Measurements from ENCODE around the gene HS6ST1. TPM values are rescaled to one million over a fixed set of nuclear protein-coding genes. Genes with fewer than 3 reads are reported as not detected.

The HS6ST1 gene, protein sequence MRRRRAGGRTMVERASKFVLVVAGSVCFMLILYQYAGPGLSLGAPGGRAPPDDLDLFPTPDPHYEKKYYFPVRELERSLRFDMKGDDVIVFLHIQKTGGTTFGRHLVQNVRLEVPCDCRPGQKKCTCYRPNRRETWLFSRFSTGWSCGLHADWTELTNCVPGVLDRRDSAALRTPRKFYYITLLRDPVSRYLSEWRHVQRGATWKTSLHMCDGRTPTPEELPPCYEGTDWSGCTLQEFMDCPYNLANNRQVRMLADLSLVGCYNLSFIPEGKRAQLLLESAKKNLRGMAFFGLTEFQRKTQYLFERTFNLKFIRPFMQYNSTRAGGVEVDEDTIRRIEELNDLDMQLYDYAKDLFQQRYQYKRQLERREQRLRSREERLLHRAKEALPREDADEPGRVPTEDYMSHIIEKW
- total RNA-seq, result 27.2 TPM

DNA sequence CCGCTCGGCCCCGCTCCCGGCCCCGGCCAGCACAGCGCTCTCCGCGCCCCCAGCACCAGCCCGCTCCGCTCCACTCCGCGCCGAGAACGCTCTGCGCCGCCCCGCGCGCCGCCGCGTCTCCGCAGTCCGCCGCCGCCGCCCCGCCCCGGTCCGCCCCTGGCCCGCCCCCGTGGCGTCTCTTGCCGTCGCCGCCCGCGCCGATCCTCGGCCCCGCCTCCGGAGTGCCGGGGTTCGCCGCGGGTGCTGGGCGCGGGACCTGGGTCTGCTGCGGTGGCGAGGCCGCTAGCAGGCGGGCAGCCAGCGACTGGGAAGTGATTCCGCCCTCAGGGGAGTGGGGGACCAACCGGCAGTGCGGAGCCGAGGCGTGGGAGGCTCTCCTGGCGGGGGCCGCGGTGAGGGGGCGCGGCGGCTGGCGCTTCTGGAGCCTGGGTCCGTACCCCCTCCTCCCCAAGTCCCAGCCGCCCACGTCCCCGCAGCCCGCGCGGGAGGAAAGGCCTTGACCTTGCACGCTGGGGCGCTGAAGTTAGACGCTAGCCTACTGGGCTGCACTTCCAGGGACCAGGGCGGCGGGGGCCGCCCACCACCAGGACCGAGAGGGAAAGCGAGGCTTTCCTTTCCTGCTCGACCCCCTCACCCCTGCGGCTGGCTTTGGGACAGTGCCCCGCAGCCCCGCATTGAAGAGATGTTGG lies at the start of gene HS6ST1:
Gene HS6ST1 (minus strand): TSS at position 93 of the 689 bp plus-strand sequence. CDS start 305 bp downstream, outside the sequence.
- intact Hi-C loops (cut with DNase I), result no loop called here
- DNase-seq (ENCODE audit: low spot score) (peak; percentile 91), ATAC-seq (peak; percentile 77)

GRCh38 chr2:128367601-128368359 lies 49.1 kb upstream of the HS6ST1 start:
- ATAC-seq (no peak), DNase-seq (ENCODE audit: low spot score) (peak; percentile 46)
- intact Hi-C loops (cut with DNase I), result no loop called here

GRCh38 chr2:128366713-128367511 lies 48.2 kb upstream of the HS6ST1 start:
- DNase-seq (ENCODE audit: low spot score) (peak; percentile 43), ATAC-seq (no peak)
- intact Hi-C loops (cut with DNase I), result no loop called here

GRCh38 chr2:128365217-128365905 lies 46.7 kb upstream of the HS6ST1 start:
- intact Hi-C loops (cut with DNase I), result no loop called here
- ATAC-seq, result no peak
- peak; percentile 25 for DNase-seq (ENCODE audit: low spot score)

DNA sequence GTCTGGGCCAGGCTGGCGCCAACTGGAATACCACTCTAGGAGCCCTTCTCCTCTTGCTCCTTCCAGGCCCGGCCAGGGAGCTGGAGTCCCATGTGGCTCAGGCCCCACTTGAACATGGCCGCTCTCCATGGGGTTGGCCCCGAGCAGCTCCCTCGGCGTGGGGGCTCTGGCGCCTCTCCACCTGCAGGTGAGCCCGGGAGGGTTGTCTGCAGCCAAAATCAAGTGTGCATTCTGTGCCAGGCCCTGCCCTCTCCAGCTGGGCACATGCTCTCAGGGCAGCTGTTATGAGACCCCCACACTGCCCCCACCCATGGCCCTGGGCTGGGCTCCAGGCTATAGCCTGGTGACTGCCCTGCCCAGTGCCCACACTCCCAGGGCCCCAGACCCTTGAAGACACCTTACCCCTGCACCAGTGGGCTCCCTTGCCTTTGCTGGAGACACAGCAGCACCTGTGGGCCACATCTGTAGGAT lies 45.8 kb upstream of the HS6ST1 start:
- DNase-seq (ENCODE audit: low spot score) (peak; percentile 51), ATAC-seq (no peak)
- intact Hi-C loops (cut with DNase I), result no loop called here

- ATAC-seq (no peak), DNase-seq (ENCODE audit: low spot score) (peak; percentile 25)
Measured at GRCh38 chr2:128363934-128364361, 45.3 kb upstream of the HS6ST1 start.

DNA sequence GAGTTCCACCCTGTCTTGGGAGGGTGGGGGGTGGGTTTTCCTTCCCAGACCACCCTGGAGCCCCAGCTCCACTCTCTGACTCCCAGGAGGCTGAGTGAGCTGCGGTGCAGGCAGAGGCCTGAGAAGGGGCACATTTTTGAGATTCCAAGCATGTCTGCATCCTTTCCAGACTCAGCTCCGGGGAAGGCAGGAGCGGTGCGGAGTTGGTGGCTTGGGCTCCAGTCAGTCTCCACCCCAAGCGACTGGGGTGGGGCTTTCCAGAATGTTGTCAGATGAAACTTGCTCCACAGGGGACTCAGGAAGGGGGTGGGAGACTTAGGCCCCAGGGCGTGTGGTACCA lies 44.2 kb upstream of the HS6ST1 start:
- intact Hi-C loops (cut with DNase I), result no loop called here
- peak; percentile 55 for ATAC-seq
- DNase-seq (ENCODE audit: low spot score), result peak; percentile 48

More at GRCh38 chr2:128363934-128364361, 45.3 kb upstream of the HS6ST1 start:
- intact Hi-C loops (cut with DNase I), result no loop called here

DNA sequence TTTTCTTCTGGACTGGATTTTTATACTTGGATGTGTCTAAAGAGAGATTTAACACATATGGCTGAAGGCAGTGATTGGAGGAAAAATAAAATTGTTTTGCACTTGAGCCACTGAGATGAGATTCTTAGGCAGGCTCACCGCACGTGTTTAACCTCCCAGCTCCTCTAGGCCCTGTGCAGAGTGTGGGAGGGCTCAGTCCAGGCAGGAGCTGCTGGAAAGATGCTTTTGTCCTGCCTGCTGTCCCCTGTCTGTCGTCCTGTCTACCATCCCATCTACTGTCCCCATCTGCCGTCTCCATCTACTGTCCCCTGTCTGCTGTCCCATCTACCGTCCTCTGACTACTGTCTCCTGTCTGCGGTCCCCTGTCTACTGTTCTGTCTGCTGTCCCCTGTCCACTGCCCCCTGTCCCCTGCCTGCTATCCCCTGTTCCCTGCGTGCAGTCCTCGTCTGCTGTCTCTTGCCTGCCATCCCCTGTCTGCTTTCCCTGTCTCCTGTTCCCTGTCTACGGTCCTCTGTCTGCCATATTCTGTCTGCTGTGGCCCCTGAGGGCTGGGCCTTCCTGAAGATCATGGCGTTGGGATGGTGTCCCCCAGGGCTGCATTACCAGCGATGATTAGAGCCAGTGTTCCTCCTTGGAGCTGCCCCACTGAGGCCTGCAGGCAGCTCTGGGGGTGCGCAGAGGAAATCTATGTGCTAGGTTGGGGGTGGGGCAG lies 43.7 kb upstream of the HS6ST1 start:
- ATAC-seq, result peak; percentile 23
- no peak for DNase-seq (ENCODE audit: low spot score)
- intact Hi-C loops (cut with DNase I), result no loop called here

- intact Hi-C loops (cut with DNase I), result no loop called here
- peak; percentile 5 for ATAC-seq
- no peak for DNase-seq (ENCODE audit: low spot score)
Measured at GRCh38 chr2:128361376-128362131, 42.9 kb upstream of the HS6ST1 start.

DNA sequence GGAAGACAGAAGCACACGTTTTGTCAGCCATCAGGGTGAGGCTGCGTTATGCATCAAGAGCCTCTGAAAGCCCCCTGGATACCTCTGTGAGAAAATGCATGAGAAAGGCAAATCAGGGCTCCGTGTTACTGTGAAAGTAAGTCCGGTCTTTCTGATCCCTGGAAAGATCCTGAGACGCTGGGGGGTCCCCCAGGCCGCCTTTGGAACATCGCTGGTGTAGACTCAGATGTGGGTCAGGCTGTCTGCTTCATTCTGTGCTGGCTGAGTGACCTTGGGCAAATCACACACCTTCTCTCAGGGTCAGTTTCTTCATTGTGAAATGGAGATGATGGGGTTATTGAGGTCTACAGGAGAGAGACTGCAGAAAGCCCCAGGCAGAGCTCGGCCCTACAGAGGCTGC lies 42.0 kb upstream of the HS6ST1 start:
- intact Hi-C loops (cut with DNase I), result no loop called here
- DNase-seq (ENCODE audit: low spot score) (no peak), ATAC-seq (no peak)

- ATAC-seq (no peak), DNase-seq (ENCODE audit: low spot score) (no peak)
- intact Hi-C loops (cut with DNase I), result no loop called here
Measured at GRCh38 chr2:128359841-128360240, 41.2 kb upstream of the HS6ST1 start.

DNA sequence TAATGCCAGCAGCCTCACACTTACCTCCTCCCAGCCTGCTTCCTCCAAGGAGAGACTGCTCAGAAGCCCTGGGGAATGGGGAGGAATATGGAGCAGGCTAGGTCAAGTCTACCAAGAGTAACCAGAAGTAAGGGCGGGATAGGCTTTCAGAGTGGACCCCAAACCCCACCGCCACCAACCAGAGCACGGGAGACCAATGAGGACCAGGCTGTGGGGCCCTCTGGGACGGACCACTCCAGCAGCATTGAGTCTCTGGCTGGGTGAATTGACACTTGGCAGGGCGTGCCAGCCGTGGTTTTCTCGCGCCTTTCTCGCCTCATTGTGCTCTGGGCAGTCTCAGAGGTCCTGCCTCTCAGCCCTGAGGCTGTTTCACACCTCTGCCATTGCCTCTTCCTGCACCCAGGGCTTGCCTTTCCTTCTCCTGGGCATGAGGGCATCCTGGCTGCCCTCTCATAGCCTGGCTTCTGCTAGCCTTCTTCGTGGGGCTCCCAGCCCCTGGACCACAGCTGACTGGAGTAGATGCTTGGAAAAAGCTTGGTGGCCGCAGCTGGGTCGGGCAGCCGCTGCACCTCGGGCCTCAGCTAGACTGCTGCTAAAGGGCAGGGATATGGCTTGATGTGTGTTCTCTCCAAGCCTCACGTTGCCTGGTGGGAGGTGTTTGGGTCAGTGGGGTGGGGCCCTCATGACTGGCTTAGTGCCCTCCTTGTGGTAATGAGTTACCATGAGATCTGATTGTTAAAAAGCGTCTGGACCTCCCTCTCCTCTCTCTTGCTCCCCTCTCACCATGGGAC lies 40.5 kb upstream of the HS6ST1 start:
- DNase-seq (ENCODE audit: low spot score), result no peak

DNA sequence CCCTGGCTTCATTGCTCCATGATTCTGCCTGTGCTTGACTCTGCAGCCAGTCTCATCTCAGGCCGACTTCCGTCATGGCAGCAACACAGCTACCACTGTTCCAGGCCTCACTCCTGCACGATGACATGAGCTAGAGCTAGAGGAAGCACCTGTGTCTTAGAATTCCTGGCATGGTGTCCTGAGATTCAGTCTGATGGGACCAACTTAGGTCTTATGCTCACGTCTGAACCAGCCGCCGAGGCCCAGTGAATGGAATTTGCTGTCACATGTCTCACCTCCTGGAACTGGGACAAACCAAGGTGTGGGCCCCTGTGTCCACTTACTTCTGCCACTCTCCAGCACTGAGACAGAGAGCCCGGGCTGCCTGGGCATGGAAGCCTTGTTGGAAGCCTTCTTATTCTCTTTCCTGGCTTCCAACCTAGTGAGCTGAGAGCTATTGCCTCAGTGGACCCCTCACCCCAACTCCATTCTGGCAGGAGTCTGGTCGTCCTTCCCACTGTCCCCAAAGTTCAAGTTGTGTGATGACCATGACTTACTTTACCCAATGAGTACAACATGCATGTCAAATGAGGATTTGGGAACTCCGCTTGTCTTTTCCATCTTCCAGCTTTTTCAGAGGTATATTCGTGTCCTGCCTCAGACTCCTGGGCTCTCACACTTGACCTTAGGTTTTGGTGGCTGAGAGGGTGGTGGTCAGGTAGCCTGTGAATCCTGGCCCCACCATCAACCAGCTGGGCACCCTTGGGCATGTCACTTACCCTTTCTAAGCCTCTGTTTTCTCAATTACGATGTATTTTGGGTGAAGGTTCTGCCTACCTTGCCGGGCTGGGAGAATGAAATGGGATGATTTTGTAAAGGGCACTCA lies 39.1 kb upstream of the HS6ST1 start:
- intact Hi-C loops (cut with DNase I), result no loop called here
- ATAC-seq (no peak), DNase-seq (ENCODE audit: low spot score) (peak; percentile 33)

More for the DNA sequence above, 40.5 kb upstream of the HS6ST1 start:
- intact Hi-C loops (cut with DNase I), result no loop called here
- no peak for ATAC-seq

DNA sequence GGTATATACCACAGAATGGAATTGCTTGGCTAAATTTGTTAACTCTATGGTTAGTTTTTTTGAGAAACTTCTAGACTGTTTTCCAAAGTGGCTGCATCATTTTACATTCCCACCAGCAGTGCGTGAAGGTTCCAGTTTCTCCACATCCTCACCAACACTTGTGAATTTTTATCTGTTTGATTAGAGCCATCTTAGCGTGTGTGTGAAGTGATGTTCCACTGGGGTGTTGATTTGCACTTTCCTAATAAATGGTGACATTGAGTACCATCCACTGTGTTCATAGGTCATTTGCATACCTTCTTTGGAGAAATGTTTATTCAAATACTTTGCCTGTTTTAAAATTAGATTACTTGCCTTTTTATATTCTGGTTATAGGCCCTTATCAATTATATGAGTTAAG lies 37.5 kb upstream of the HS6ST1 start:
- DNase-seq (ENCODE audit: low spot score), result no peak
- intact Hi-C loops (cut with DNase I), result no loop called here
- no peak for ATAC-seq

- no peak for ATAC-seq
- intact Hi-C loops (cut with DNase I), result no loop called here
- no peak for DNase-seq (ENCODE audit: low spot score)
Measured at GRCh38 chr2:128354726-128355470, 36.2 kb upstream of the HS6ST1 start.
